ENCODE measurements around the gene XPNPEP2.

Gene XPNPEP2

GRCh38 chrX:129798888-129799287 lies 60.1 kb downstream of the XPNPEP2 start:
- no peak for DNase-seq (ENCODE audit: low spot score)

GRCh38 chrX:129800186-129800585 lies 61.4 kb downstream of the XPNPEP2 start:
- no peak for DNase-seq (ENCODE audit: low spot score)

- no peak for DNase-seq (ENCODE audit: low spot score)
These were observed 64.1 kb downstream of the XPNPEP2 start for GRCh38 chrX:129802863-129803262.

- no peak for DNase-seq (ENCODE audit: low spot score)
These were observed 66.0 kb downstream of the XPNPEP2 start for GRCh38 chrX:129804806-129805205.

GRCh38 chrX:129808158-129808828 lies 69.5 kb downstream of the XPNPEP2 start:
- no peak for DNase-seq (ENCODE audit: low spot score)

GRCh38 chrX:129808829-129809796 lies 70.3 kb downstream of the XPNPEP2 start:
- DNase-seq (ENCODE audit: low spot score): no peak

- DNase-seq (ENCODE audit: low spot score): no peak
These were observed 75.0 kb downstream of the XPNPEP2 start for GRCh38 chrX:129813662-129814368.

GRCh38 chrX:129818123-129818522 lies 79.3 kb downstream of the XPNPEP2 start:
- no peak for DNase-seq (ENCODE audit: low spot score)

Data from left forelimb (tissue), 1 donor.